Activated T-cell treated with anti-CD3 and anti-CD28 coated beads, Interleukin-2, amount 50 U/mL, for 72 hours (primary cell): ENCODE results near the gene ALMS1. TPM values are rescaled to one million over a fixed set of nuclear protein-coding genes. Genes with fewer than 3 reads are reported as not detected.
"Not testable (repeated sequence)": the region's sequence is repeated elsewhere in the genome, so short reads cannot be mapped to it uniquely, and the experiment has no call there.

ENCODE experiments used
- ATAC-seq, 2 donors: fragments of 150-1000 bp; cut with Tn5 transposase; replicated peaks in 1 of 2; 2 replicates each; pipeline ENCODE4 v1.10.0; 2021; ENCODE audit warnings: moderate library complexity in 2 of 2, mild to moderate bottlenecking in 1 of 2
- DNase-seq, 2 donors: peaks; one replicate each; pipeline ENCODE4 v3.0.0; 2021 to 2022; ENCODE audit warnings: mixed read lengths in 1 of 2
- H3K27ac Mint-ChIP-seq: one replicate; pipeline ENCODE4 v1.8.0; 2022; ENCODE audit warnings: mild to moderate bottlenecking, moderate library complexity, mixed read lengths
- H3K27me3 Mint-ChIP-seq: one replicate; pipeline ENCODE4 v1.8.0; 2022; ENCODE audit warnings: low read depth, mixed read lengths
- H3K36me3 Mint-ChIP-seq, 2 donors: one replicate each; pipeline ENCODE4 v1.8.0; 2022; ENCODE audit warnings: mixed read lengths in 2 of 2, mild to moderate bottlenecking in 1 of 2; ENCODE audit not compliant: insufficient read depth in 2 of 2
- H3K4me1 Mint-ChIP-seq: one replicate; pipeline ENCODE4 v1.8.0; 2022; ENCODE audit warnings: low read depth, mixed read lengths
- H3K4me3 Mint-ChIP-seq, 2 donors: one replicate each; pipeline ENCODE4 v1.8.0; 2022; ENCODE audit warnings: mild to moderate bottlenecking in 2 of 2, mixed read lengths in 2 of 2, moderate library complexity in 2 of 2
- H3K9me3 Mint-ChIP-seq, 2 donors: one replicate each; pipeline ENCODE4 v1.8.0; 2022; ENCODE audit warnings: mixed read lengths in 2 of 2
- total RNA-seq, 2 donors: library from RNA; stranded (reverse); gene quantifications; one replicate each; pipeline ENCODE4 v1.2.3, GENCODE V29; 2022

ALMS1 gene
- total RNA-seq = 10 to 100 TPM; 13.0 to 16.5 TPM

DNA sequence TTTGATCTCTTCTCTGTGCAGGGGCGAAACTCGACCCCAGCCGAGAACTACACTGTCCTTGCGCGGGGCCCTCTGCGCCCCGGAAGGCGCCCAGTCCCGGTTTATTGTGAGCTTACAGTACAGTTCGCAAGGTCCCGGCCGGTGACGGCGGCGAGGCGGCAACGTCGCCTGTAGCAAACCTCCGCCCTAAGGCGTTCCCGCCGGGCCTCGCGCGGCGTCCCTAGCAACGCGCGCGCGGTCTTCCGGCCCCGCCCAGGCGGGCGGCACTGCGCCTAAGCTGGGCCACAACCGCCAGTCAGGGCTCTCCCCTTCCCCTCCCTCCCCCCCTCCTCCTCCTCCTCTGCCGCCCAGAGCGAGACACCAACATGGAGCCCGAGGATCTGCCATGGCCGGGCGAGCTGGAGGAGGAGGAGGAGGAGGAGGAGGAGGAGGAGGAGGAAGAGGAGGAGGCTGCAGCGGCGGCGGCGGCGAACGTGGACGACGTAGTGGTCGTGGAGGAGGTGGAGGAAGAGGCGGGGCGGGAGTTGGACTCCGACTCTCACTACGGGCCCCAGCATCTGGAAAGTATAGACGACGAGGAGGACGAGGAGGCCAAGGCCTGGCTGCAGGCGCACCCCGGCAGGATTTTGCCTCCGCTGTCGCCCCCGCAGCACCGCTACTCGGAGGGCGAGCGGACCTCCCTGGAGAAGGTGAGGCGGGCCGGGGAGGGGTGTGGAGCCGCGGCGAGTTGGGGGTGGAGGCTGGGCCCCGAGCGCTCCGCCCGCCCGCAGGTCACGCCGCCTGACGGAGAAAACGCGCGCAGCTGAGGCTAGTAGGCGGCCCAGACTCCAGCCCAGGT, at the start of gene ALMS1:
TSS of gene ALMS1 (plus strand) at position 333 of the 838 bp plus-strand sequence. CDS start at position 366, 33 bp downstream.
- peak within 1 kb of the TSS; percentile 91 to 96 for H3K4me3 Mint-ChIP-seq
- peaks cover 35% of the 10 kb centered on the region for H3K4me1 Mint-ChIP-seq
- no peaks in the 10 kb centered on the region for H3K36me3 Mint-ChIP-seq
- H3K27ac Mint-ChIP-seq = peak within 1 kb of the TSS; percentile 93
- peak; percentile 91 to 92 for DNase-seq
- ATAC-seq = peak; percentile 90 to 93
- no peaks in the 10 kb centered on the region for H3K9me3 Mint-ChIP-seq
- no peaks in the 10 kb centered on the region for H3K27me3 Mint-ChIP-seq

DNA sequence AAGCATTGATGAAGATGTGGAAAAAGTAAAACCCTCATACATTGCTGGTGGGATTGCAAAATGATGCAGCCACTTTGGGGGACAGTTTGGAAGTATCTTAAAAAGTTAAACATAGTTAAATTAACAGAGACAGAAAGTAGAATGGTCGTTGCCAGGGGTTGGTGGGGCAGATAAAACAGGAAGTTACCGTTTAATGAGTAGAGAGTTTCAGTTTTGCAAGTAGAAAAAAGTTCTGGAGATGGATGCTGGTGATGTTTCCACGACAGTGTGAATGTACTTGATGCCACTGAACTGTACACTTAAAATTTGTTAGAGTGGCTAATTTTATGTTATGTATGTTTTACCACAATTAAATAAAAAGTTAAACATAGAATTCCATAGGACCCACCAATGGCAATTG, 47.8 kb upstream of the ALMS1 start:
- no peak overlapping the region for H3K27ac Mint-ChIP-seq
- H3K36me3 Mint-ChIP-seq = peaks cover 0 to 4% of the 10 kb centered on the region in 2 donors
- H3K27me3 Mint-ChIP-seq = no peaks in the 10 kb centered on the region
- H3K4me1 Mint-ChIP-seq = no peaks in the 10 kb centered on the region
- DNase-seq (no peak), ATAC-seq (no peak)
- H3K4me3 Mint-ChIP-seq = no peak overlapping the region
- peaks cover 0 to 2% of the 10 kb centered on the region in 2 donors for H3K9me3 Mint-ChIP-seq

- H3K4me1 Mint-ChIP-seq = no peaks in the 10 kb centered on the region
- ATAC-seq (no peak), DNase-seq (no peak)
- H3K4me3 Mint-ChIP-seq = no peak overlapping the region
- H3K27me3 Mint-ChIP-seq = no peaks in the 10 kb centered on the region
- no peak overlapping the region for H3K27ac Mint-ChIP-seq
- peaks cover 0 to 4% of the 10 kb centered on the region in 2 donors for H3K36me3 Mint-ChIP-seq
- H3K9me3 Mint-ChIP-seq = peaks cover 0 to 2% of the 10 kb centered on the region in 2 donors
Measured at GRCh38 chr2:73339201-73339600, 46.4 kb upstream of the ALMS1 start.

DNA sequence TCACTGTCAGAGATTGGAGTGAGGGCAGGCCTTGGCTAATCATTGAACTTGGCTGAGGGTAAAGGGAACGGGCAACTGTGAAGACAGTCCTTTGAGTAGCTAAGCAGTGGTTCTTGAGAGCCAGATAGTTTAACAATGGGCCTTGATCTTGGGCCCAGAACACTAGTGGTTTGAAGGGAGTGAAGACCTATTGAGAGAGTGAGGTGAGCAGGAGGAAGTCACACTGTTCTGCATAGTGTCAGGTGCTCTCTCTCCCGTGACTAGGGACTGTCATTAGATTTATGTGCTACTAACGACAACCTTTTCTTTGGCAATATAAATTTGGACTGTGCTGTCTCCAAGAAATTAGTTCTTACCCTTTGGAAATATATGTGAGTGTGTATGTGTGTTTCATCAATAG, 44.6 kb upstream of the ALMS1 start:
- H3K9me3 Mint-ChIP-seq = no peaks in the 10 kb centered on the region
- no peak overlapping the region for H3K27ac Mint-ChIP-seq
- H3K4me3 Mint-ChIP-seq = no peak overlapping the region
- H3K4me1 Mint-ChIP-seq = no peaks in the 10 kb centered on the region
- DNase-seq = no peak
- no peak for ATAC-seq
- no peaks in the 10 kb centered on the region for H3K27me3 Mint-ChIP-seq
- no peaks in the 10 kb centered on the region for H3K36me3 Mint-ChIP-seq

GRCh38 chr2:73343992-73344391, 41.6 kb upstream of the ALMS1 start:
- no peaks in the 10 kb centered on the region for H3K4me1 Mint-ChIP-seq
- no peak overlapping the region for H3K27ac Mint-ChIP-seq
- DNase-seq (no peak), ATAC-seq (no peak)
- no peaks in the 10 kb centered on the region for H3K9me3 Mint-ChIP-seq
- no peak overlapping the region for H3K4me3 Mint-ChIP-seq
- peaks cover 15% of the 10 kb centered on the region for H3K27me3 Mint-ChIP-seq
- H3K36me3 Mint-ChIP-seq = no peaks in the 10 kb centered on the region

GRCh38 chr2:73344747-73345146, 40.9 kb upstream of the ALMS1 start:
- H3K36me3 Mint-ChIP-seq, DNase-seq, ATAC-seq, H3K9me3 Mint-ChIP-seq, H3K4me1 Mint-ChIP-seq, H3K27ac Mint-ChIP-seq, H3K4me3 Mint-ChIP-seq: not testable (repeated sequence)
- H3K27me3 Mint-ChIP-seq = peaks cover 16% of the 10 kb centered on the region

GRCh38 chr2:73350035-73350691, 35.5 kb upstream of the ALMS1 start:
- Mint-ChIP-seq H3K36me3 (no peaks in the 10 kb centered on the region), H3K27ac (no peak overlapping the region), H3K27me3 (peaks cover 25% of the 10 kb centered on the region), H3K4me3 (no peak overlapping the region), H3K4me1 (no peaks in the 10 kb centered on the region), H3K9me3 (no peaks in the 10 kb centered on the region)
- DNase-seq (no peak), ATAC-seq (no peak)

- H3K4me3 Mint-ChIP-seq = no peak overlapping the region
- no peaks in the 10 kb centered on the region for H3K4me1 Mint-ChIP-seq
- no peak for ATAC-seq
- no peaks in the 10 kb centered on the region for H3K36me3 Mint-ChIP-seq
- no peak for DNase-seq
- no peaks in the 10 kb centered on the region for H3K9me3 Mint-ChIP-seq
- peaks cover 9% of the 10 kb centered on the region for H3K27me3 Mint-ChIP-seq
- H3K27ac Mint-ChIP-seq = no peak overlapping the region
Measured at GRCh38 chr2:73356097-73356496, 29.5 kb upstream of the ALMS1 start.

GRCh38 chr2:73359915-73360697, 25.5 kb upstream of the ALMS1 start:
- H3K4me3 Mint-ChIP-seq = no peak overlapping the region
- H3K27ac Mint-ChIP-seq = no peak overlapping the region
- DNase-seq (no peak), ATAC-seq (no peak)
- no peaks in the 10 kb centered on the region for H3K9me3 Mint-ChIP-seq
- no peaks in the 10 kb centered on the region for H3K36me3 Mint-ChIP-seq
- H3K4me1 Mint-ChIP-seq = no peaks in the 10 kb centered on the region
- no peaks in the 10 kb centered on the region for H3K27me3 Mint-ChIP-seq

DNA sequence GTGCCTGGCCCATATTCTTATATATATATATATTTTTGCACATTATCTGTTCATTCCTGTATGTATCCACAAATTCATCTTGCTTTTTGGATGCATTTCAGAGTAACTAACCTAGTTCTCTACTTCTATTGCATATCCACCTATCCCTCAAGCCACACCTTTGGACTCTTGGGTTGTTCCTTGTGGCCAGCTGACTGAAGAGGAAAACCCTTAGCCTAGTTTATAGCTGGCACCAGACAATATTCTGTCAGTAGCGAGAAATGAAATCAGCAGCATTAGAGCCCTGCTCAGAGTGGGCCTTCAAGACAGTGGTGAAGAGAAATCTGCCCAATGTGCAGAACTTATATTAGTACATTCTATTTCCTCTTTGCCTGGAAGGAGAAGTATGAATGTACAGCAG, 19.6 kb upstream of the ALMS1 start:
- Mint-ChIP-seq H3K4me3 (no peak overlapping the region), H3K9me3 (no peaks in the 10 kb centered on the region), H3K4me1 (no peaks in the 10 kb centered on the region), H3K27me3 (peaks cover 5% of the 10 kb centered on the region), H3K27ac (no peak overlapping the region), H3K36me3 (no peaks in the 10 kb centered on the region)
- no peak for ATAC-seq
- DNase-seq = no peak

GRCh38 chr2:73368781-73369180, 16.9 kb upstream of the ALMS1 start:
- no peak overlapping the region for H3K4me3 Mint-ChIP-seq
- H3K4me1 Mint-ChIP-seq = no peaks in the 10 kb centered on the region
- peaks cover 26% of the 10 kb centered on the region for H3K27me3 Mint-ChIP-seq
- no peaks in the 10 kb centered on the region for H3K36me3 Mint-ChIP-seq
- no peak for DNase-seq
- ATAC-seq = no peak
- H3K27ac Mint-ChIP-seq = no peak overlapping the region
- H3K9me3 Mint-ChIP-seq = no peaks in the 10 kb centered on the region

DNA sequence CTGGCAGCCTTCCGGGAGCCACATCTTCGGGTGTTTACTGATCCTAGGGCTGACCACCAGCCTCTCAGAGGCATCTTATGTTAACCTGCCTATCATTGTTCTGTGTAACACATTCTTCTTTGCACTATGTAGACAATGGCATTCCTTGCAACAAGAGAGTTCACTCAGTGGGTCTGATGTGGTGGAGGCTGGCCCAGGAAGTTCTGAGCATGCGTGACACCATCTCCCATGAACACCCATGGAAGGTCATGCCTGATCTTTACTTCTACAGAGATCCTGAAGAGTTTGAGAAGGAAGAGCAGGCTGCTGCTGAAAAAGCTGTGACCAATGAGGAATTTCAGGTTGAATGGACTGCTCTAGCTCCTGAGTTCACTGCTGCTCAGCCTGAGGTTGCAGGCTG, 15.3 kb upstream of the ALMS1 start:
- Mint-ChIP-seq H3K4me1 (no peaks in the 10 kb centered on the region), H3K27me3 (peaks cover 40% of the 10 kb centered on the region), H3K27ac (no peak overlapping the region), H3K9me3 (no peaks in the 10 kb centered on the region), H3K36me3 (no peaks in the 10 kb centered on the region), H3K4me3 (no peak overlapping the region)
- DNase-seq = no peak
- no peak for ATAC-seq

DNA sequence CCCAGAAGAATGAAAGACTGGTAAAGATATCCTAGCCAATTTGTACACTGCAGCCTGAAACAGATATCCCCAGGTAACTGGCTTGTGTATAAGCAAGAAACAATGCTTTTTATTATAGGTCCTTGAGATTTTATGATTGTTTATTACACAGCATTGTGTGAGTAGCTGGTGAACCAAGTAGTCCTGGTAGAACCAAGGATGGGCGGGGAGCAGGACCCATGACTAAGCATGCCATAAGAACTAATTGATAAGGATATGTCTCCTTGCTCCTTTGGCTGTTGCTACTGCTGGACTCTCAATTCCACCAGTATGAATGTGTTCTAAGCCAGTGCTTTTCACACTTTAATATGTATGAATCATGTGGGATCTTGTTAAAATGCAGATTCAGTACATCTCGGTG, 12.3 kb upstream of the ALMS1 start:
- H3K36me3 Mint-ChIP-seq = no peaks in the 10 kb centered on the region
- no peaks in the 10 kb centered on the region for H3K4me1 Mint-ChIP-seq
- H3K27me3 Mint-ChIP-seq = peaks cover 43% of the 10 kb centered on the region
- ATAC-seq (no peak), DNase-seq (no peak)
- H3K27ac Mint-ChIP-seq = no peak overlapping the region
- H3K9me3 Mint-ChIP-seq = no peaks in the 10 kb centered on the region
- H3K4me3 Mint-ChIP-seq = no peak overlapping the region
